Measurements from ENCODE around the gene PTPRS.

PTPRS gene

GRCh38 chr19:5354403-5354802 is 13.8 kb upstream of the PTPRS start:
- DNase-seq, result no peak

DNA sequence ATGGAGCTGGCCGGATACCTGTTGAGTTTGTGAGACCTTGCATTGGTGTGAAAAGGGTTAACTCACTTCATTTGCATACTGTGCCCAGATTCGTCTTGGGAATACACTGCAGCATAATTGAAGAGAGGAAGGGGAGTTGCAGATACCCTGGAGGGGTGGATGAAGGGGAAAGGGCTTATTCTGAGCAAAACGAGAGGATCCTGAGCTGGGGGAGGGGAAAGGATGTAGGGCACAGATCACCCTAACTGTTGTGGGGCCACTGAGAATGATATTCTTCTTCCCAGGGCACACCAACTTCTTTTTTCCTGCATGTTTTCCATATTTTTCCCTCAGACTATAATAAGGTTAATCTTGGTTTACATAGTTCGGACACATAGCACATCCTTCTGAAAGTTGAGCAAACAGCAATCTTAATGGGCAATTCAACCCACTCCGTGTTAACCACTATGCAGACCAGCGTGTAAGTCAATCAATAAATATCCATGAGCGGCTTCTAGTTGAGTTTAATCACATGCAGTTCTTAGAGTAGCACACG is 11.7 kb upstream of the PTPRS start:
- DNase-seq, result no peak

- DNase-seq, result no peak
Measured at GRCh38 chr19:5351731-5352228, 11.2 kb upstream of the PTPRS start.

DNA sequence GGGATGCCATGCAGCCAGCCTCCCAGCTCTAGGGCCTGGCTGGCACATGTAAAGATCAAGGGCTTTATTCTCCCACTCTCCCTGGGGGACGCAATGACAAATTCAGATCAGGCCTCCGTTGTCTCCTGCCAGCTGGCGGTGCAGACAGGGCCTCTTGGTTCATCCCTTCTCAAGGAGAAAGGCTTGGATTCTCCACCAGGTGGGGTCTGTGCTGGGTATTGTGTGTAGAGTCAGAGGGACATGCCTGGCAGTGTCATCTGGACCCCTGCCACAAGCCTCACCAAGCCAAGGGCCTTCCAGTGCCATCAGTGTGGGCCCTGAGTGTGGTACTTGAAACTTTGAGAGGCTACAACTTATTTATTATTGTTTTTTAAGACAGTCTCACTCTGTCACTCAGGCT is 8.4 kb upstream of the PTPRS start:
- DNase-seq, result no peak

DNA sequence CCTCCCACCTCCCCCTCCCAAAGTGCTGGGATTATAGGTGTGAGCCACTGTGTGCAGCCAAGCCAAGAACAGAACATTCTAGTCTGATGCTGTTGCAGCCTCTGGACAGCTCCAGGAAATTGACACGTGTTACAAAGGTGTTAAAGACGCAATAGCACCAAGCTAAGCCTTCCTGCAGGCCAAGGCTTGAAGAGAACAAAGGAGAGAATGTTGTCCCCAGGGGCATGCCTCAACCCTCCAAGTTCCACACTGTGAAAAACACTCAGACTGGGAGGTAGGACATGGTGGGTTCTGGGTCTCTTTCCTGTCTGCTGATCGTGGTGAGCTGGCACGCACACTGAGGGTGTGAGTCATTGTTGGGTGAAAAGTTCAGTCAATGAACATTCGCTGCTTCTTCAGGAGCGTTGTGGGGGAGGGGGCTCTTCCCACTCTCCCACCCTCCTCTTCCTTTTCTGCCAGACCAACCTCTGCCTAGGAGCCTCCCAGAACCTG is 5.3 kb upstream of the PTPRS start:
- DNase-seq, result no peak

- DNase-seq, result no peak
Measured at GRCh38 chr19:5343848-5344247, 3.2 kb upstream of the PTPRS start.

GRCh38 chr19:5342573-5343201 is 2.1 kb upstream of the PTPRS start:
- DNase-seq, result no peak

- no peak for DNase-seq
Measured at GRCh38 chr19:5341981-5342380, 1.4 kb upstream of the PTPRS start.

DNA sequence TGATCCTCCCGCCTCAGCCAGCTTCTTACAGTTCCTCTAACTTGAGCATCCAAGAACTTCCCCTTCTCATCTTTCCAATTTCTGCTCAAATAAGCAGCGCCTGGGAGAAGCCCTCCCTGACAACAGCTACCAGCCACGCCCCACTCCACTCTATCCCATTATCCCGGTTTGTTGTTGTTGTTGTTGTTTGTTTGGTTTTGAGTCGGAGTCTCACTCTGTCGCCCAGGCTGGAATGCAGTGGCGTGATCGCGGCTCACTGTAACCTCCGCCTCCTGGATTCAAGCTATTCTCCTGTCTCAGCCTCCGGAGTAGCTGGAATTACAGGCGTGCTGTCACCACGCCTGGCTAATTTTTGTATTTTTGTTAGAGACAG is 822 bp upstream of the PTPRS start:
- no peak for DNase-seq

DNA sequence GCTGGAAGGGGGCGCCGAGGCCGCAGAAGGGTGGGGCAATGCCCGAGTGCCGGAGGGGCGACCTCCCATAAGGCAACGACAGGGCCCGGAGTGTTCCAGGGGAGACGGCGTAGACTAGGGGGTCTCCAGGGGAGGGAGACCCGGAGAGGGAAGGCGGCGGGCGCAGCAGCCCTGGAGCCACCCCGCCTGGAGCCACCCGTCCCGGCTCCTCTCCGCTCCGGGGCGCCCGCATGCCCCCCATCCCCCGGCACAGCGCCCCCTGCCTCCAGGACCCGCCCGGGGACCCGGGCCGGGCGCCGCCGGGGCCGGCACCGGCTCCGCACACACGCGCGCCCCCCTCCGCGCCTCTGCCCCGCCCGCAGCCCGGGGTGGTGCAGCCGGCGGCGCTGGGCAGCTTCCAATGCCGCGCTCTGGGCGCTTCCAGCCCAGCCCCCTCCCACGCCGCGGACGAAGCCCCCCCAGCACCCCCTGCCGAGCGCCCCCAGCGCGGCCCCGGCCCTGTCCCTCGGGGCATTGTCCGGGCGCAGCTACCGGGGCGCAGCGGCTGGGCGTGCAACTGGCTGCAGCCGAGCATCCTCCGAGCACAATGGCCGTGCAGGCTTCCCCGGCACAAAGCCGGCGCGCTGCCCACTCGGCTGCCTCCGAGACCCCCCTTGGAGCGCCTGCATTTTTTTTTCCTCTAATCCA is 519 bp downstream of the PTPRS start:
- DNase-seq, result no peak

GRCh38 chr19:5339198-5339949 is 1.2 kb downstream of the PTPRS start:
- no peak for DNase-seq

DNA sequence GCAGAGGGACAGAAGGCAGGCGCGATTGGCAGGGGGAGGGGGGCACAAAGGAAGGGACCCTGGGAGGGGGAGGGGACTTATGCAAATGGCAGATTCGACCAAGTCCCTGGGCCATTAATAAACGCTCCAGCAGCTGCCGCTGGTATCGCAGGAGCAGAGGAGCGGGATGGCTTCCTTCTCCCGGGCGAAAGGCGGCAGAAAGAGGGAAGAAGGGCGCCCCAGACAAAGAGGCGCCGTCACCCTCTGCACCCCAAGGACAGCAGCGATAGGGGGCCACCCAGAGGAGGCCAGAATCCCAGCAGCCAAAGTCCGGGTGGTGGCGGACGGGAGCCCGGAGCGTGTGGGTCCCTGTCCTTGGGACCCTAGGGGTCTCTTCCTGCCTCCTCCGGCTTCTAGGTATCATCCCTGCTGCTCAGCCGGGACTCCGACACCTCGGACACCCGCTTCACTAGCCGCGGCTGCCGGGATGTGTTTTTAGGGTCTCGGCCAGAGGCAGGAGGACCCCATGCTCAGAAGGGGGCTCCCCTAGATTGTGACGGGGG is 1.9 kb downstream of the PTPRS start:
- no peak for DNase-seq

DNA sequence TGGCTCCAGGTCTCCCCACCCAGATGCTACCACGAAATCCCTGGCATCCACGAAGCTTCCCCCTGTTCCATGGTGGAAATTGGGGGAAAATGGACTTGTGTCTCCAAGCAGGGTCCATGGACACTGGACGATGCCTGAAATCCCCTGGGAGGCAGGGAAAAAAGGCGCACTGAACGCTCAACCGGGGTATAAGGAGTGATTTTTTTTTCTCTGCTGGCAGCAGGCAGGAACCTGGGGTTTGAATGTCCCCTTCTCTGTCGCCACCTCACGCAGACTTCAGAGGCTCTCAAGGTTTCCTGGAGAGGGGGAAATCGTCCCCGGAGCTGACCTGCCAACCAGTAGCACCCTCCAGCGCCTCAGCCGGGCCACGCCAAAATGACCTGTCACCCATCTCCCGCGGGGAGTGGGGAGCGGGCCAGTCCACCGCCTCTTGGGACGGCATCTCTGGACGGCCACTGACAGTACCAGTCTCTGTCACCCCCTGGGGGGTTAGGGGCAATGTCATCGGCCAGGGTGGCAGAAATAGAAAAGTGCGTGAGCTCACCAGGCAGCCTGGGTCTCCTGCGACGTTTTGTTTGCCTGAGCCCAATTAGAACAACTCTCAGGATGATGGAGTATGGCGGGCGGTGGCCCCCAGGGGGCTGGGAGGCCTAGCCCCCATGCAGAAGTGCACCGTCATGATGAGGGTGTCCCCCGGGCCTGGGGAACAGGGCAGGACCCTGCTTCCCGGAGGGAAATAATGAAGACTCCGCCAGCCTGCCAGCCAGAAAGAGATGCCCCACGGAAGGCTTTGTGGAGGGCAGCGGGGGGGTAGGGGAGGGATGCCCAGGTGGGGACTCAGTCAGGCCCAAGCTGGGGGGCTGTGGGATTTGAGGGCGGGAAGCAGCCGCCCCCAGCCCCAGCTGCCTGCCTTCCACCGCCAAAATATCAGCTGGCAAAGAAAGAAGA is 2.6 kb downstream of the PTPRS start:
- DNase-seq, result no peak

- no peak for DNase-seq
Measured at GRCh38 chr19:5337126-5337525, 3.5 kb downstream of the PTPRS start.

GRCh38 chr19:5336195-5336965 is 4.2 kb downstream of the PTPRS start:
- DNase-seq, result no peak

GRCh38 chr19:5335593-5335992 is 5.0 kb downstream of the PTPRS start:
- DNase-seq, result no peak

DNA sequence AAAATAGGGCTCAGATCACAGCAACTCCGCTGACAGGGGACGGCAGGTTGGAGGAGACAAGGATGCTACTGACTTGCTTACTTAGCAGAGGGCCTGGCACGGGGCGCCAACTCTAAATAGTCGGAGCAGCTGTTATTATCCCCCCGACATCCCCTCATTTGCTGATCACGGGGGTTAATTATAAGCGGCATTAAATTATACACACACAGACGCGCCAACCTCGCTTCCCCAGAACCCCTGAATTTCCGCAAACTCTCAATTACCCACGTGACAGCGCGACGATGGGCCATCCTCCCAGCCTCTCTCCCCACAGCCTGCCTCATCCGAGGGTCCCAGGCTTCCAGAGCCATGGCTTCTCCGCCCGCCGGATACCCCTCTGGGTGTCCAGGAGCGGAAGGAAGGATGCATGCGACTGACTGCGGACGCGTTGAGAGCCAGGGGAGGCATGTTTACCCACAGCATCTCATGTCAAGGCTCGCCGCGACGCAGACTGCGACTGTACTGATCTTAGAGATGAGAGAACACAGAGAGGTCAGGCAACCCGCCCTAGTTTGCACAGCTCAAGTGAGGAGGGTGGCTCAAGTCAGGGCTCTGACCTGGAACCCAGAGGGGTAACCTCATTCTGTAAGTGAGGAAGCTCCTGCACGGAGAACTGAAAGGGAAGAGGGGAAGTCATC is 5.7 kb downstream of the PTPRS start:
- no peak for DNase-seq

- no peak for DNase-seq
Measured at GRCh38 chr19:5334366-5334739, 6.3 kb downstream of the PTPRS start.

GRCh38 chr19:5333581-5334365 is 6.8 kb downstream of the PTPRS start:
- DNase-seq, result no peak

DNA sequence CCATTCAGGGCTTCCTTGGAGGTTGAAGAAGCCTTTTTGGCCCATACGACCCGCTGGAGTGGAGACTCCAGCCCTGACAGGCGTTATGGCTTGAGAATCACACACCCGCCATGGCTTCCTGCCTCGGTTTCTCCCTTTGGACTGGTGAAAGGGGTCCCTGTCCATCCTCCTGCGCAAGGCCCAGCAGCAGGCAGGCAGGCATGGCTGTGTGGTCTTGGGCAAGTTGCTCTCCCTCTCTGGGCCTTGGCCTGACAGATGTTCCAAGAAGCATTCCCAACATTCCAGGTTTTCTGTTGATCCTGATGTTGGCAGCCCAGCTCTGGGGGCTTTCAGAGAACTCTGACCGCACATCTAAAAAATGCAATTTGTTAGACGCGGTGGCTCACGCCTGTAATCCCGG is 8.1 kb downstream of the PTPRS start:
- no peak for DNase-seq

Data from stimulated activated CD4-positive, alpha-beta T cell treated with anti-CD3 and anti-CD28 coated beads, Interleukin-12 subunit alpha, Interleukin-12 subunit beta, amount 100 ng/mL, for 4 hours (primary cell).